ENCODE data around the gene MYL2. TPM values are rescaled to one million over a fixed set of nuclear protein-coding genes. Genes with fewer than 3 reads are reported as not detected.

MYL2 gene
- total RNA-seq, 1 experiment from 2014 or later: 1.1 TPM

DNA sequence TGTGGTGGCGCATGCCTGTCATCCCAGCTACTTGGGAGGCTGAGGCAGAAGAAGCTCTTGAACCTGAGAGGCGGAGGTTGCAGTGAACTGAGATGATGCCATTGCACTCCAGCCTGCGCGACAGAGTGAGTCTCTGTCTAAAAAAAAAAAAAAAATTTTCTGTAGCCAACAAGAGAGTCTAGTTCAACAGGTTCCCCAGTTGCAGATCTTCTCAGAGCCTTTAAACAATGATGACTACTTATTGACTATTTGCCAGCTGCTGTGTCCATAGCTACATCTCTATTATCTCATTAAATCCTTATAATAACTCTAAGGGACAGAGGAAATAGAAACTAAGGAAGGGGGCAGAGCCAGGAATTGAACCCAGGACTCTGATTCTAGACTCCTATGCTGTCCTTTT is 15.2 kb upstream of the MYL2 start:
- Histone ChIP-seq H3K4me1 (no peaks in the 10 kb centered on the region), H3K27me3 (no peaks in the 10 kb centered on the region), H3K36me3 (no peaks in the 10 kb centered on the region), H3K27ac (no peak overlapping the region), H3K9me3 (replicated peaks) (no peaks in the 10 kb centered on the region), H3K4me3 (no peak overlapping the region)
- no peak for DNase-seq

DNA sequence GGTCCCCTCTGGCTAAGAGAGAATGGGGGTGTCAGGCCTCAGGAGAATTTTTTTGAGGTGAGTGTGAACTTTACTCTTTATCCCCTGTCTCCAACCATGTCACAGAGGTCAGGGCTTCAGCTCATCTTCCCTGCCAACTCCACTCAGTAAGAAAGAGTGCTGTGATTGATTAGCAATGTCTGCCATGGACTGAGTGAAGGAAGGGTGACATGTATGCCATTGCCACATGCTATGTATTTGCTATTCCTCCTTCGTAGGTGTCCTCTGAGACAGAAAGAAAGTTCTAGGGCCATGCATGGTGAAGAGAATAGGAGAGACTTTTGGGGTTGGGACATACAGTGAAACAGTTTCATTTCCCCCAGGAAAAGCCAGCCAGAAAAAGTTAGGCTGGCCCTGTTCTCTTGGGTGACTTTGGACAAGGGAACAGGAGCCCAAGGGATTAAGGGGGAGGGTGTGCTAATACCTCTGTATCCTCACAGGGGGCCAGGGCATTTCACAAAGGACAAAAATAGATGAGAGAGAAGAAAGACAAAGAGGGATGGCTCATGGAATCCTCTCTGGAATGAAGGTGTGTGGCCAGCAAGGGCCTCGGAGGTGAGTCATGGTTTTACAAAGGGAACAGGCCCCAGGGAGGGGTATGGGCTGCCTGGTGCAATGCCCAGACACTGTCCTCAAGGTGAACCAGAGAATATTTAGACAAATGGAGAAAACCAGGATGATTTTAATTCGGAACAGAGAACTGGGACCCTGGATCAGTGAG is 13.9 kb upstream of the MYL2 start:
- Histone ChIP-seq H3K4me3 (no peak overlapping the region), H3K9me3 (replicated peaks) (no peaks in the 10 kb centered on the region), H3K4me1 (no peaks in the 10 kb centered on the region), H3K27ac (no peak overlapping the region), H3K27me3 (no peaks in the 10 kb centered on the region), H3K36me3 (no peaks in the 10 kb centered on the region)
- DNase-seq: no peak

DNA sequence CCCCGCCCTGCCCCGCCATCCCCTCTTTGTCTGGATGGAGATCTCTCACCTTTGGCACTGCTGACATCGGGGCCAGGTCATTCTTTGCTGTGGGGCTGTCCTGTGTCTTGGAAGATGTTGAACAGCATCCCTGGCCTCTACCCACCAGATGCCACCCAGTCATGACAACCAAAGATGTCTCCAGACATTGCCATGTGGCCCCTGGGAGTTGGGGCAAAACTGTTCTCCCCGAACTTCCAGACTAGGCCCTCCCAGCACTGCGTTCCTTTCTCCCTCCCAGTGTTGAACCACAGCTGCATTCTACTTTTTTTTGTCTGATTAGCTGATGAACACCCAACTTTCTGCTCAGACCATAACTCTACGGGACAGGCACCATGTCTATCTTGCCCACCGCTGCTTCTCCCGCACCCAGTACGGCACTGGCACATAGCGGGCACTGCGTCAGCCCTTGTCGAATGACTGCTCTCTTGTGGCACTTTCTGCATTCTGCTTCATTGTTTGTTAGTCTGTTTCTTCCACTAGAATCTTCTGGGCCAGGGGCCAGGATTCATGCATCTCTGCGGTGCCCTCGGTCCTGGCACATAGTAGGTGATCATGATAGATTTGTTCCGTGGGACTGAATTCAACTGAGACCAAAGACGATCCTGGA is 13.1 kb upstream of the MYL2 start:
- H3K4me1 ChIP-seq: no peaks in the 10 kb centered on the region
- DNase-seq: no peak
- no peaks in the 10 kb centered on the region for H3K27me3 ChIP-seq
- H3K9me3 ChIP-seq (replicated peaks): no peaks in the 10 kb centered on the region
- no peak overlapping the region for H3K4me3 ChIP-seq
- no peaks in the 10 kb centered on the region for H3K36me3 ChIP-seq
- no peak overlapping the region for H3K27ac ChIP-seq

- Histone ChIP-seq H3K9me3 (replicated peaks) (no peaks in the 10 kb centered on the region), H3K4me3 (no peak overlapping the region), H3K4me1 (no peaks in the 10 kb centered on the region), H3K36me3 (no peaks in the 10 kb centered on the region), H3K27ac (no peak overlapping the region), H3K27me3 (no peaks in the 10 kb centered on the region)
- no peak for DNase-seq
Measured at GRCh38 chr12:110932046-110932445, 11.7 kb upstream of the MYL2 start.

DNA sequence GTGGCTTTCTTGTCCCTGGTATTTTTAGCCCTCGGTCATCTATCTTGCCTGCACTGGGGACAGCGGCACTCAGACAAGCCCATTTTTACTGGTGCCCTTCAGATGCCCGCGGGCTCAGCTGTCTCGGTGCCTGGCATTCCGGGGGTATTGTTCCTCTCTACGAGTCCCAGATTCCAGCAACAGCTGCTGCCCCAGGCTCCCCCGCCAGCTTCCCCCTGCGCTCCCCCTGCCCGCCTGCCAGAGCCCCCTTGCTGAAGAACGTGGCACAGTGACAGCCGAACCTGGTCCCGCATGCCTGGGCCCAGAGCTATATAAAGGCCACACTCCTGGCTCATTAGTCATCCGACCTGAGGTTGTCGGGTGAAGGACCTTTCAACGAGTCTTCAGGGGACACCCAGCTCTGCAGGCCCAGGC is 10.9 kb upstream of the MYL2 start:
- no peak overlapping the region for H3K27ac ChIP-seq
- H3K36me3 ChIP-seq: no peaks in the 10 kb centered on the region
- no peaks in the 10 kb centered on the region for H3K4me1 ChIP-seq
- H3K9me3 ChIP-seq (replicated peaks): no peaks in the 10 kb centered on the region
- H3K4me3 ChIP-seq: no peak overlapping the region
- DNase-seq: no peak
- no peaks in the 10 kb centered on the region for H3K27me3 ChIP-seq

DNA sequence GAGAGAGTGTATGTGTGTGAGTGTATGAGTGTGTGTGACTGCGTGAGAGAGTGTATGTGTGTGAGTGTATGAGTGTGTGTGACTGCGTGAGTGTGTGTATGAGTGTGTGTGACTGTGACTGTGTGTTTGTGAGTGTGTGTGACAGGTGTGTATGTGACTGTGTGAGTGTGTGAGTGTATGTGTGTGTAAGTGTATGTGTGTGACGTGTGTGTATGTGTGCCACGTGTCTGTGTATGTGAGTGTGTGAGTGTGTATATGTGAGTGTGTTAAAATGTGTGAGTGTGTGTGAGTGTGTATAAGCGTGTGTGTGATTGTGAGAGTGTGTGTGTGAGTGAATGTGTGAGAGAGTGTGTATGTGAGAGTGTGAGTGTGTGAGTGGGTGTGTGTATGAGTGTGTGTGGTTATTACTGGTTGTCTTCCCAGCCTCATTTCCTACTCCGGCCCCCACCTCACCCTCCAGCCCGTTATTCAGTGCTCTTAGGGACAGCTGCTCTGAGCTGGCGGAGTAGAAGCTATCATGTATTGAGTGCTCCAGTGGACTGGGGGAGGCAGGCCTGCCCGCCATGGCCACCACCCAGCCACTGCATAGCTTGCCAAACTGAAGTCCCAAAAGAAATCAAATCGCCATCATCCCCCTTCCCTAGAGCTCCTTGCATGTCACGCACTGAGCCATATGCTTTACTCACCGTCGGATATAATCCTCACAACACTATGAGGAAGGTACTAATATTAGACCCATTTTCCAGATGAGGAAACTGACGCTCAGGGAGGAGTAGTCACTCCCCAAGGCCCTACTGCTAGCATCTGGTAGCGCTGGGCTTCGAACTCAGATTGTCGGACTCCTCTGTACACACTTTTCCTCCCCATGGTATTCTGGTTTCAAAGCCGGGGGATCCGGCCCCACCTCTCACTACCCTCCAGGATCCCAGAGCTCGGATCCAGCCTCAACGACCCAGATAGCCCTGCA is 10.3 kb upstream of the MYL2 start:
- DNase-seq: no peak
- no peaks in the 10 kb centered on the region for H3K36me3 ChIP-seq
- H3K4me3 ChIP-seq: no peak overlapping the region
- H3K4me1 ChIP-seq: no peaks in the 10 kb centered on the region
- no peak overlapping the region for H3K27ac ChIP-seq
- no peaks in the 10 kb centered on the region for H3K9me3 ChIP-seq (replicated peaks)
- H3K27me3 ChIP-seq: no peaks in the 10 kb centered on the region; the same call in 1 of the 2 replicates

DNA sequence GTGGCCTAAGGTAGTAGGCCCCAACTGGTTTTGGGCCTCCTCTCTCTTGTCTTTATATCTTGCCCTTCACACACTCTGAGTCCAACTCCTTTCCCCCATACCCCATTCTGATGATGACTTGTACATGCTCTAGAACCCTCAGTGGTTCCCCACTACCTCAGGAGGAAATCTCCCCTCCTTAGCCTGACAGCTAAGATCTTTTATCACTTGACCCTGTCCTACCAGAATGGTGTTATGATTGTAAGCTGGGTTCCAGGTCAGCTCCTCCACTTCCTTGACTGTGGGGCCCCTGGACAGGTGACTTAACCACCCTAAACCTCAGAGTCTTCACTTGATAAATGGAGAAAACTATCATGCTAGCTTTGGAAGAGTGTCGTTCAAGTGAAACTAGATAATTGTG is 9.4 kb upstream of the MYL2 start:
- no peaks in the 10 kb centered on the region for H3K4me1 ChIP-seq

DNA sequence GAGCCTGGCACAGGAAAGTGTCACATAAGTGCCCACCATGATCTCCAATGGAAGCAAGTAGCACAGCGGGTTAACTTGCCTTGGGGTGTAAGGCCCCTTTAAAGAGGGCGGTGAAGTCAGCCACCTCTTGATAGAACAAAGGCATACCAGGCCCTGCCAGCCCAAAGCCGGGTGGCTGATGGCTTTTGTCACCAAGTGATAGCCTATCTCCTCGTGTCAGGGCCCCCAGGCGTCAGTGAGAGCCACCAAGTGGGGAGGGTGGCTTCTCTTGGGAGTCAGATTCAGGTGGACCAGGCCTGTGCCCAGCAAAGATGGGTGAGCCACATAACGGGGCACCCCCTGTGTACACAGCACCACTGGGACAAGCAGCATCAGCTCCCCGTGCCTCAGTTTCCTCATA is 8.3 kb upstream of the MYL2 start:
- Histone ChIP-seq H3K4me1 (no peaks in the 10 kb centered on the region), H3K4me3 (no peak overlapping the region)

More for the DNA sequence above, 9.4 kb upstream of the MYL2 start:
- H3K27ac ChIP-seq: no peak overlapping the region
- no peaks in the 10 kb centered on the region for H3K9me3 ChIP-seq (replicated peaks)
- H3K4me3 ChIP-seq: no peak overlapping the region
- H3K36me3 ChIP-seq: no peaks in the 10 kb centered on the region
- no peaks in the 10 kb centered on the region; the same call in 1 of the 2 replicates for H3K27me3 ChIP-seq
- DNase-seq: no peak

DNA sequence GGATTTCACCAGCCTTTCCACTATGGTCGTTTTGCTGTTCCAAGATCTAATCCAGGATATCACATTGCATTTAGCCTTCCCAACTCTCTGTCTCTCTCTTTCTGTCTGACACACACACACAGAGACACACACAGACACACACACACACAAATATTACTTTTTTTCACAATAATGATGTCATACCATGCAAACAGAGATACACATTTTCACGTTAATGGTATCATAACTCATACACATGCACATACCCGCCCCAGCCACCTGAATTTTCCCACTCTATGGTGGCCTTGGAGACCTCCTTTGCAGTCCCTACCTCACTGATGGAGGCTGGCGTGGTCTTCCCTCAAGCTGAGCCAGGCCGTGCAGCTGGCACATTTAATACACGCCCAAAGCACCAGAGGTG is 7.2 kb upstream of the MYL2 start:
- DNase-seq: no peak

More for the DNA sequence above, 8.3 kb upstream of the MYL2 start:
- Histone ChIP-seq H3K36me3 (no peaks in the 10 kb centered on the region), H3K27ac (no peak overlapping the region), H3K27me3 (no peaks in the 10 kb centered on the region; the same call in 1 of the 2 replicates), H3K9me3 (replicated peaks) (no peaks in the 10 kb centered on the region)
- DNase-seq: no peak

DNA sequence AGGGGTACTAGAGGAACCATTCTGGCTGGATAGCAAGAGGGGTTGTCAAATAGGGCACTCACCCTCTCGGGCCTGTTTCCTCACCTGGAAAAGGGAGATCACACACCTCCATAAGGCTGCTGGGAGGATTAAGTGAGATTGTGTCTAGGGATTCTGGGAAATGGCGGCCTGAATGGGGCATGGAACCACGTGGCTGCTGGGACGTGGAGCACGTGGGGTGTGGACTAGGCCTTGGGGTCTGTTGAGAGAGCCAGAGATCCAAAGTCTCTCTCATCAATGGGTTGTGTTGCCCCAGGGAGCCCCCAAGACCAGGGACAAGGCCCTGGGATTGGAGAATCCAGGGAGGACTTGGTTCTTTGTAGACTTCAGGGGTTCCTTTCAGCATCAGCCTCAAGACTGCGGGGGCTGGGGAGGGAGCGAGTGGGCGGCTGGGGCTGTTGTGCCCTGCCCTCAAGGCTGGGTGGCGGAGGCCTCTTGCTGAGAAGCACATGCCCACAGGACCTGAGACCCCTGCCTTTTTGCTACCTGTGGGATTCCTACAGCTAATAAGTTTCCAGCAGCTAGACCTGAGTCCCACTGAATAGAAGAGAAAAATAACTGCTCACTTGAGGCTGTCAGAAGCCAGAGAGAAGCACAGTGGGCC is 3.4 kb upstream of the MYL2 start:
- Histone ChIP-seq H3K9me3 (replicated peaks) (no peaks in the 10 kb centered on the region), H3K4me1 (no peaks in the 10 kb centered on the region), H3K36me3 (no peaks in the 10 kb centered on the region), H3K27me3 (no peaks in the 10 kb centered on the region; the same call in 1 of the 2 replicates), H3K4me3 (no peak overlapping the region), H3K27ac (no peak overlapping the region)
- DNase-seq: no peak

More for the DNA sequence above, 7.2 kb upstream of the MYL2 start:
- H3K4me1 ChIP-seq: no peaks in the 10 kb centered on the region
- H3K36me3 ChIP-seq: no peaks in the 10 kb centered on the region
- H3K27me3 ChIP-seq: no peaks in the 10 kb centered on the region; the same call in 1 of the 2 replicates
- no peaks in the 10 kb centered on the region for H3K9me3 ChIP-seq (replicated peaks)
- H3K4me3 ChIP-seq: no peak overlapping the region
- H3K27ac ChIP-seq: no peak overlapping the region

- H3K9me3 ChIP-seq (replicated peaks): no peaks in the 10 kb centered on the region
- no peak for DNase-seq
- no peaks in the 10 kb centered on the region for H3K36me3 ChIP-seq
- H3K4me3 ChIP-seq: no peak overlapping the region
- H3K27me3 ChIP-seq: no peaks in the 10 kb centered on the region; the same call in 1 of the 2 replicates
- no peaks in the 10 kb centered on the region for H3K4me1 ChIP-seq
- H3K27ac ChIP-seq: no peak overlapping the region
Measured at GRCh38 chr12:110923192-110923591, 2.8 kb upstream of the MYL2 start.

DNA sequence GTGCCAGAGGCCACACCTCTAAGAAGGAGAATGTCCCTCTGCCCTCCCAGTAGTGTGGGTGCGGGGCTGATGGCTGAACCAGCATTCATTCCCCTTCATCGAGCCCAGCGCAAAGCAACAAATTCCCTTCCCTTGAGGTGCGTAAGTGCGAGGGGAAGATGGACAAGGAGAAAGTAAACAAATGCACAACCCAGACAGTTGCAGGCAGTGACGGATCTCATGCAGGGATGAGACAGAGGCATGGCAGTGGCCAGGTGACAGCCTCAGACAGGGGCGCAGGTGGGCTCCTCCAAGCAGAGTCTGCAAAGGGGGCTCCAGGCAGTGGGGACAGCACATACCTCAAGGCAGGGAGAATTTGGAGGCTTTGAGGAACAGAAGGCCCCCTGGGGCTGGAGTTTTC is 2.3 kb upstream of the MYL2 start:
- Histone ChIP-seq H3K36me3 (no peaks in the 10 kb centered on the region), H3K4me1 (peaks cover 3% of the 10 kb centered on the region), H3K27ac (no peak overlapping the region), H3K27me3 (no peaks in the 10 kb centered on the region; the same call in 1 of the 2 replicates), H3K4me3 (no peak overlapping the region), H3K9me3 (replicated peaks) (no peaks in the 10 kb centered on the region)
- no peak for DNase-seq

DNA sequence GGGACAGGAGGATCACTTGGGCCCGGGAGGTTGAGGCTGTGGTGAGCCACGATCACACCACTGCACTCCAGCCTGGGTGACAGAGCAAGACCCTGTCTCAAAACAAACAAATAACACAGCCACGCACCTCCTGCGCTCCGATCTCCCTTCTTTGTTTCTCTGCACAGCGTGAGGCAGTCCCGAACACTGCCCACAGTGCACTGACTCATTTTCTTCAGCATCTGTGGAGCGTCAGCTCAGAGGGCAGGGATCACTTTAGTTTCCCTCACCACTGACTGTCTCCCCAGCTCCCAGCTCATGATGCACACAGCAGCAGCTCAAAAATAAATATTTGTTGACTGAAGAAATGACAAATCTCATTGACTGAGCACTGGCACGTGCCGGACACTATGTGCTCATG is 883 bp upstream of the MYL2 start:
- Histone ChIP-seq H3K9me3 (replicated peaks) (no peaks in the 10 kb centered on the region), H3K36me3 (no peaks in the 10 kb centered on the region), H3K4me1 (peaks cover 7% of the 10 kb centered on the region), H3K4me3 (no peak overlapping the region), H3K27me3 (no peaks in the 10 kb centered on the region; the same call in 1 of the 2 replicates), H3K27ac (no peak overlapping the region)
- DNase-seq: no peak

DNA sequence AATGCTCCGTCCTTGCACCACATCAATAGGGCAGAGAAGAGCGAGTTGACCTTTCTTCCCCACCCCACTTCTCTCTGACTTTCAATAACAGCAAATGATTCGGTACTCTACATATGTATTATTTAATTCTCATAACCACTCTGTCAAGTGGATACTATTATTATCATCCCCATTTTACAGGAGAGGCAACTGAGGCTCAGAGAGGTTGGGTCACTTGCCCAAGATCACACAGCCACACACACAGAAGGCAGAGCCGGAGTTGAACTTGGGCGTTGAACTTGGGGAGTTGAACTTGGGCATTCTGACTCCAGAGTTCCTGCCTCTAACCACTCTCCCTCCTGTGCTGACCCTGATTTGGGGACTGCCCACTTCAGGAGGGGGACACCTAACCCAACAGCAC is 659 bp downstream of the MYL2 start:
- Histone ChIP-seq H3K4me3 (no peak overlapping the region), H3K4me1 (peaks cover 7% of the 10 kb centered on the region), H3K9me3 (replicated peaks) (no peaks in the 10 kb centered on the region), H3K27me3 (no peaks in the 10 kb centered on the region), H3K36me3 (no peaks in the 10 kb centered on the region), H3K27ac (no peak overlapping the region)
- DNase-seq: no peak

Measured in SJCRH30 (cell line).